ENCODE data around the gene TRABD2B.

TRABD2B gene

DNA sequence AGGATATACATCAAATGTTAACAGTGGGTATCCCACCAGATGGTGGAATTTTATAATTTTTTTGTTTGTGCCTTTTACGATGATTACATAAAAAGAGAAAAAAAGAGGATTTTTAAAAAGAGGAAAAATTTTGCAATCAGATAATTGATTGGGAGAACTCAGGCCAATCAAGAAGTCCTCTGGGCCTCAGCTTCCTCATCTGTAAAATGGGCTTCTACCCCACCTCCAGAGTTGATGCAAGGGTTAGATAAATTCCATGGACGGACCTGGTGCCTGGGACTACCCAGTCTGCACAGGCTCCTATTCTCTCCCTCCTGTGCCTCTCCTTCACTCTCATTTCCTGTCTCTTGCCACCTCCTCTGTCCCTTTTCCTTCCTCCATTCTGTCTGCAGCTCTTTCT is 88.9 kb downstream of the TRABD2B start:
- DNase-seq (ENCODE audit: low spot score) (no peak), ATAC-seq (ENCODE audit: low read depth) (no peak)
- H3K27ac ChIP-seq (ENCODE audit: poor library complexity, severe bottlenecking), result no peak overlapping the region
- TF ChIP-seq, protein P1, sequence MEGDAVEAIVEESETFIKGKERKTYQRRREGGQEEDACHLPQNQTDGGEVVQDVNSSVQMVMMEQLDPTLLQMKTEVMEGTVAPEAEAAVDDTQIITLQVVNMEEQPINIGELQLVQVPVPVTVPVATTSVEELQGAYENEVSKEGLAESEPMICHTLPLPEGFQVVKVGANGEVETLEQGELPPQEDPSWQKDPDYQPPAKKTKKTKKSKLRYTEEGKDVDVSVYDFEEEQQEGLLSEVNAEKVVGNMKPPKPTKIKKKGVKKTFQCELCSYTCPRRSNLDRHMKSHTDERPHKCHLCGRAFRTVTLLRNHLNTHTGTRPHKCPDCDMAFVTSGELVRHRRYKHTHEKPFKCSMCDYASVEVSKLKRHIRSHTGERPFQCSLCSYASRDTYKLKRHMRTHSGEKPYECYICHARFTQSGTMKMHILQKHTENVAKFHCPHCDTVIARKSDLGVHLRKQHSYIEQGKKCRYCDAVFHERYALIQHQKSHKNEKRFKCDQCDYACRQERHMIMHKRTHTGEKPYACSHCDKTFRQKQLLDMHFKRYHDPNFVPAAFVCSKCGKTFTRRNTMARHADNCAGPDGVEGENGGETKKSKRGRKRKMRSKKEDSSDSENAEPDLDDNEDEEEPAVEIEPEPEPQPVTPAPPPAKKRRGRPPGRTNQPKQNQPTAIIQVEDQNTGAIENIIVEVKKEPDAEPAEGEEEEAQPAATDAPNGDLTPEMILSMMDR (IDR thresholded peaks at IDR 0.05; ENCODE audit: poor library complexity, severe bottlenecking), result no peak
- H3K36me3 ChIP-seq (ENCODE audit: low read depth), result no peaks in the 10 kb centered on the region
- H3K4me1 ChIP-seq (ENCODE audit: insufficient read depth, poor library complexity, severe bottlenecking), result peaks cover 6% of the 10 kb centered on the region
- no peaks in the 10 kb centered on the region for H3K27me3 ChIP-seq (ENCODE audit: insufficient read depth, poor library complexity, severe bottlenecking)
- H3K4me3 ChIP-seq (ENCODE audit: severe bottlenecking), result no peak overlapping the region
- no peaks in the 10 kb centered on the region for H3K9me3 ChIP-seq (ENCODE audit: severe bottlenecking)

DNA sequence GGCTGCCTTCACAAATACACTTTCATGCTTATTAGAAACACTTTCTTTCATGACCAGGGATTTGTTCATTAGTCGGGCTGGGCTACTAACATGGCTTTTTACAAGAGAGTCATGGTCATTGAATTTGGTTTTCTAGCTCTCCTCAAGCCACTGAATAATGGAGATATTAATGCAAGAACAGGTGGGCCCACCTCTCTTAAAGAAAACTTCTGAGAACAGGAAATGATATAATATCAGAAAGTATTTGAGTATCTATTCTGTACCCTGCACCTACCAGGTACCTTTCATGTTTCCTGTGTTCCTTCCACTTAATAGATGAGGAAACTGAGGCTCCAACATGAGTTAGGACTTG is 90.0 kb downstream of the TRABD2B start:
- no peaks in the 10 kb centered on the region for H3K36me3 ChIP-seq (ENCODE audit: low read depth)
- ATAC-seq (ENCODE audit: low read depth), result no peak

DNA sequence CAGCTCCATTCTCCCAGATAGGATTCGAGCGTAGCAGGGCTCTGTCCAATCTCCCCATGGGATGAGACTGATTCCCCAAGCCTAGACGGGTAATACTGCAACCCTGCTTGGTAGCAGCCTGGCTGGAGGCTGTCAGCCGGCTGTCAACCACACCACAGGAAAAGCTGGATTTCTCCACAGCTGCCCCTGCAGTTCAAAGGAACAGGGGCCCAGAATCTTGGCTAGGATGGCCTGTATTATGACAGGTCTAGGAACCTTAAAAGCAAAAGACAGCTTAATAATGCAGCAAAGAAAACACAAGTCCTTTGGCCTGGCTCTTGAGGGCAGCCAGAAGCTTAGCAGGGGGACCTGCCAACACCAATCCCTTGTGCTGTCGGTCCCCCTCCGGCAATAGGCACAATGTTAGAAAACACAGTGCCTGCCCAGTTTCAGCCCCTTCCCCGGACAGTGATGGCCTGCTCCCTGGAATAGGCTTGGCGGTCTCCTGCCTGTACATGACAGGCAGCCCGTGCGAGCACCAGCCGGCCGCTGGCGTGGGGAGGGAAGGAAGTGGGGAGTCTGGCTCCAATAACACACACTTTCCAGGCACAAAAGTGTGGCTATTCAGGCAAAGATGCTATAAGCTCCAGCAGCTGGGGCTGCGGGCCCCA is 90.5 kb downstream of the TRABD2B start:
- no peak for DNase-seq (ENCODE audit: low spot score)
- Histone ChIP-seq H3K27me3 (ENCODE audit: insufficient read depth, poor library complexity, severe bottlenecking) (no peaks in the 10 kb centered on the region), H3K4me3 (ENCODE audit: severe bottlenecking) (no peak overlapping the region), H3K36me3 (ENCODE audit: low read depth) (no peaks in the 10 kb centered on the region), H3K27ac (ENCODE audit: poor library complexity, severe bottlenecking) (no peak overlapping the region), H3K9me3 (ENCODE audit: severe bottlenecking) (no peaks in the 10 kb centered on the region), H3K4me1 (ENCODE audit: insufficient read depth, poor library complexity, severe bottlenecking) (peaks cover 6% of the 10 kb centered on the region)
- 0 out of 3 replicates have a peak, but pooled peaks have one; percentile 11 for ATAC-seq (ENCODE audit: low read depth)
- TF ChIP-seq, protein P1 (IDR thresholded peaks at IDR 0.05; ENCODE audit: poor library complexity, severe bottlenecking), result no peak

More for the DNA sequence above, 90.0 kb downstream of the TRABD2B start:
- Histone ChIP-seq H3K27me3 (ENCODE audit: insufficient read depth, poor library complexity, severe bottlenecking) (no peaks in the 10 kb centered on the region), H3K4me1 (ENCODE audit: insufficient read depth, poor library complexity, severe bottlenecking) (peaks cover 6% of the 10 kb centered on the region), H3K9me3 (ENCODE audit: severe bottlenecking) (no peaks in the 10 kb centered on the region), H3K4me3 (ENCODE audit: severe bottlenecking) (no peak overlapping the region), H3K27ac (ENCODE audit: poor library complexity, severe bottlenecking) (no peak overlapping the region)
- TF ChIP-seq, protein P1 (IDR thresholded peaks at IDR 0.05; ENCODE audit: poor library complexity, severe bottlenecking), result no peak
- DNase-seq (ENCODE audit: low spot score), result no peak

DNA sequence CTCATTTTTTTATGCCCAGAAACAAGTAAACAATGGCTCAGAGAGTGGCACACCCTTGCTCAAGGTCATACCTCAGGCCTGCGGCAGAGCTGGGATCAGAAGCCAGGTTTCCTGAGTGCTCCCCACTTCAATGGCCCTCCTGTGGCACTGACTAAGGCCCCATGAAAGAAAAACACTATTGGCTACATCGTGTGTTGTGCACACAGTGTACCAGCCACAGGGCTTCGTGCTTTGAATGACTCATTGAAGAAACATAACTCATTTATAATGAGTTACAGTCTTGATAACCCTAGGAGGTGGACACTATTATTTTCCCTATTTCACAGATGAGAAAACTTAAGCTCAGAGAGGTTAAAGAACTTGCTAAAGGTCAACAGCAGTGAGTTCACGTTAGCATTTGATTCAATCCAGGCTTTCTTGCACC is 91.2 kb downstream of the TRABD2B start:
- Histone ChIP-seq H3K36me3 (ENCODE audit: low read depth) (no peaks in the 10 kb centered on the region), H3K4me1 (ENCODE audit: insufficient read depth, poor library complexity, severe bottlenecking) (peaks cover 6% of the 10 kb centered on the region), H3K4me3 (ENCODE audit: severe bottlenecking) (no peak overlapping the region), H3K27ac (ENCODE audit: poor library complexity, severe bottlenecking) (no peak overlapping the region), H3K9me3 (ENCODE audit: severe bottlenecking) (no peaks in the 10 kb centered on the region), H3K27me3 (ENCODE audit: insufficient read depth, poor library complexity, severe bottlenecking) (no peaks in the 10 kb centered on the region)
- peak; percentile 90 for ATAC-seq (ENCODE audit: low read depth)
- TF ChIP-seq, protein P1 (IDR thresholded peaks at IDR 0.05; ENCODE audit: poor library complexity, severe bottlenecking), result no peak
- no peak for DNase-seq (ENCODE audit: low spot score)

DNA sequence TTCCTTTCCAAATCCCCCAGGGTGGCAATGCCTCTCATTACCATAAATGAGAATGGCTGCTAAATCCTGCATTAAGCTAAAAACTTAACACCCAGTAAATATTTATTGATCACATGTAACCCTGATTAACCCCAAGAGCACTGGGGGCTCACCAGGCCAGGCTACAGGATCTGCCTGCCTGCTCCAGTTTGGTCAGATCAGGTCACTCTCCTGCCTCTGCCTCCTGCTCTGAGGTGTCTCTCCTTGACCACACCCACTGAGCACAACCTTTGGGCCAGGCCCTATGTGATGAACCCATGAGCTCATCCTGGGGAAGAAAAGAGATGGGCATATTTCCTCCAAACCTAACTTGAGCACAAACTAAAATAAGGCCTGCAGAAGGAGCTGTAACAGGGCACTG is 93.5 kb downstream of the TRABD2B start:
- ATAC-seq (ENCODE audit: low read depth) (no peak), DNase-seq (ENCODE audit: low spot score) (no peak)
- TF ChIP-seq, protein P1 (IDR thresholded peaks at IDR 0.05; ENCODE audit: poor library complexity, severe bottlenecking), result no peak
- no peaks in the 10 kb centered on the region for H3K27me3 ChIP-seq (ENCODE audit: insufficient read depth, poor library complexity, severe bottlenecking)
- H3K4me3 ChIP-seq (ENCODE audit: severe bottlenecking), result no peak overlapping the region
- no peaks in the 10 kb centered on the region for H3K9me3 ChIP-seq (ENCODE audit: severe bottlenecking)
- peaks cover 6% of the 10 kb centered on the region for H3K4me1 ChIP-seq (ENCODE audit: insufficient read depth, poor library complexity, severe bottlenecking)
- no peaks in the 10 kb centered on the region for H3K36me3 ChIP-seq (ENCODE audit: low read depth)
- no peak overlapping the region for H3K27ac ChIP-seq (ENCODE audit: poor library complexity, severe bottlenecking)

Data from RWPE2 (cell line).